ENCODE results near the gene ESRRG.

ESRRG gene

DNA sequence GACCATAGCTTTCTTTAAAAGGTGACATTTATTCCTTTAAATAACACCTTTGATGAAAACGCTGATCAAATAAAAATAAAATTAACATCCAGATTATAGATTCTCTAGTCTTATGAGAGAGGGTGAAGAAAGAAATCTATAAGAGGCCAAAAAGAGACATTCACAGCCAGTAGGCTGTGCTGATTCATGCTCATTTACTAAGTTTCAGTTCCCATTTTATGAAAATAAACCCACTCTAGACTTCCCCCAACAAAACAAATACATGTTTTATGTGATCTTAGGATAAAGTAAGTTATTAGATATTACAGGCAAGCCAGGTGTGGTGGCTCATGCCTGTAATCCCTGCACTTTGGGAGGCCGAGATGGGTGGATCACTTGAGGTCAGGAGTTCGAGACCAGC, 21.1 kb downstream of the ESRRG start:
- no peak for DNase-seq

DNA sequence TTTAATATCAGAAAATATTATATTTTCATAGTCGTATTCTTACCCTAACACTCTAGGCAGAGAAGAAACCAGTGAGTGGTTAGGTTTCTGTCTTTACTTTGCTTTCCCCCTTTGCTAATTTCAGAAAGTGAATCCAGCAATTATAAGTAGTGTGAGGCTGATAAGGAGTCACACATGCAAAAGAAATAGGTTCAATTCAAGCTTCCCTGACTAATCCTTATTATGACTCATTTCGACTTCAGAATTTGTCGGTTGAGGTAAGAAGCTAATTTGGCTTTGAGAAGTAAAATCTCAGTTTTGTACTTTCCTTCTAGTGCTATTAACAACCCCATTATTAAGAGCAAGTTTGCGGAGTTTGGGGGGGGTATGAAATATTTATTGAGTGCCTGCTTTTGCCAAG, 22.4 kb downstream of the ESRRG start:
- DNase-seq = no peak

DNA sequence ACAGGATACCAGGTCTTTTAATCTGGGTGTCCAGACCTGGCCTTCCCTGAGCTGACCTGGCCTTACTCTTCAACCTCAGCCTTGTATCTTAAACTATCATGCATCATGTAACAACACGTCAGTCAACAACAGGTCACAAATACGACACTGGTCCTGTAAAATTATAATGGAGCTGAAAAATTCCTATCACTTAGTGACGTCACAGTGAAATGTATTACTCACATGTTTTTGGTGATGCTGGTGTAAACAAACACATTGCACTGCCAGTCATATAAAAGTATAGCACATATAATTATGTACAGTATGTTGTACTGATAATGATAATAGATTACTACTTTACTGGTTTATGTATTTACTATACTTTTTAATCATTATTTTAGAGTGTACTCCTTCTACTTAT, 31.5 kb downstream of the ESRRG start:
- DNase-seq = no peak

DNA sequence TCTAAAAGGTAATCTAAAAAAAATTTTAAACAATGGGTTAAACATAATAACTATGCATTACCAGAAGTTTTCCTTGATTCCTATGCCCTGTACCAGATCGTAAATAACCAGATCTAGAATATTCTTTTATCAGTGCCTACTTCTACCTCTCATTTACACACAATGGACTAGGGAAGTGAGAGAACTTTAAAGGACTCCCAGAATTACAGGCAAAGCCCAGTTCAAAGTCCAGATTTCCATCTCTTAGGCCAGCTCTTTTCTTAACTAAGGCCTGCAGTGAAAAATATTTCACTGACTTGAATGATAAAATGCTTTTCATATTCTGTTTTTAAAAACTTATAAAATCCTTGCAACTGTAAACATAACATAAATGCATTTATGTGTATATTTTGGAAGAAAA, 32.6 kb downstream of the ESRRG start:
- DNase-seq = no peak

DNA sequence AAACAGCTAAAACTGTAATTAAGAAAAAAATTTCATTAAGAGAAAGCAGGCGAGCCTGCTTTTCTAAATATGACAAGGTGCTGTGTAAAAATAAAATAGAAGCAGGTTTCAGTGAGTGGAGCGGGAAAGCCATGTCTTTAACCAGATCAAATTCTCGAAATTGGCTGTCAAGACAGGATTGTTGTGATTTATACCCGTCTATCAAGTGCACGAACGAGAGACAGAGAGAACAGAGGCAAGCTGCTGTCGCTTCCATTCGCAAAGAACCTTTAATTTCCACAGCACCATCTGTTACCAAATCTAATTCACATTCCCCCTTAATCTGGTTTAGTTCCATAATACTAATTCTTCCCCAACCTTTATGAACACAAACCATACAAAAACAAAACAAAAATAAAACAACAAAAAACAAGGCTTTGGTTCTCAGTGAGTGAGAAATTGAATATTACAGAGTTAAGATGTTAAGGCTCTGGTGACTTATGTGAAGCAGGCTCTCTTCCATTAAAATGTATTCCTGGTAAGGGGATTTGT, 35.0 kb downstream of the ESRRG start:
- DNase-seq = no peak

DNA sequence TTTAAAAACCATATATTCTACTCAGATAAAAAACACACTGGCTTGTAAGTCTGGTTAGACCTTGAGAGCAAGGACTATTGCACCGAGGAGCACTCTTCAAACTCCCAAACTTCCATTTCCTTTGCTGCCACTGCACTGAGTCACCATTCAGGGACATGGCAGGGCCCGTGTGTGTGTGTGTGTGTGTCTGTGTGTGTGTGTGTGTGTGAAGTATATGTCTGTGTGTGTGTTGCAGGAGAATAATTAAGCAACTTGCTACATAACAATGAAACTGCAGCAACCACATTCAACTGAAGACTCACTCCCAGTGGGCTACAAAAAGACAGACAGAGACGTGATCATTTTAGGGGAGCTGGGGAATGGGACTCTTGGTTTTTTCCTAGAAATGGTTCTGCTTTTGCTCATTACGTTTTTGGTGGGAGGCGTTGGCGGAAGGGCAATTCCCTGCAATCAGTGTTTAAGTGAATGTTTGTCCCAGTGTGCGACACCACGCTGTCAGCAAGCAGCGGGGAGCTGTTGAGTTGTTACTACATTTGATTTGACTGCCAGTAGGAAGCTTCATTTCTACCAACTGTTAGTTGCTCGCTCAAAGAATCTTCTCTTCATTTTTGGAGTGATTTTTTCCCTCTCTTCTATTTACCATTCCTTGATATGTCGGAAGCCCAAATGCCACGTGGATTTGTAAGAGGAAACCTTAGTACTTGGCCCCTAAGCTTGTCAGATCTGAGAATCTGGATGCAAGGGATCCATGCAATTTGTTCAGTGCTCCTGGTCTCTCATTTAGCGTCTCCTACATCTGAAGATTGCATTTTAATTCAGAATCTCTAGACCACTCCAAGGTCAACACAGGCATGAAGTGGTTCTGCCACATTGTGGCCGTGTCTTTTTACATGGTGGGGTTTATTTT, 36.1 kb downstream of the ESRRG start:
- DNase-seq = no peak

DNA sequence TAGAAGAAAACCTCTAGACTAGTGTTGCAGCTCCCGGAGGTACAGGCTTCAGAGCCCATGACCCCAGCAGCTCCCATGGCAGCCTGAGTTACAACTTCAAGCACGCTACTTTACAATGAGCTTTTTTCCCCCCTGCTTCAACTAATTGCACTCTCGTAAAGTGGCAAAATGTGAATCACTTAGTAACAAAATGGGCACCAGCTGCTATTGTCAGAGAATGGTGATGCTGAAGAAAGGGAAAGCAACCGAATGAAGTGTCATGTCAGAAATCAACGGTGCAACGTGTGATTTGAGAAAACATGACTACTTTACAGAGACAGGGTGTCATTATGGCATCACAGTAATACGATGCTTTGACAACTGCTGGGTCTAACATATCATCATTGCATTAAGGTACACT, 40.5 kb downstream of the ESRRG start:
- DNase-seq = no peak

DNA sequence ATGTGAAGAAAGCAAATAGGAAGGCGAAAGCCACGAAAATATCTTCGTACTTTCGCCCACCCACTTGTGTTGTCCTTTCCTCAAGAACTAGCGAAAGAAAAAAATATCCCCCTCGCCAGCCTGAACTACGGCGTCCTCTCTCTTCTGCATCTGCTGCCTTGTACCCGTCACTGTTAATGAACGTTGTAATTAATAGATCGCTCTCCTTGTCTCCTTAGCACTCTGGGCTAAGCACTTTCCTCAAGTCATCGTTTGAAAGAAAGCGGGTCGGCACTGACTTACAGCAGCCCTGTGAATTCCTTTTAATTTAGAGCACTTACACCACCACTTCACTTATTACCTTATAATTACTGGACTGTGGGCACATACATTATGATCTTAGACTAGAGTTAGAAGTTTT, 44.1 kb downstream of the ESRRG start:
- no peak for DNase-seq

DNA sequence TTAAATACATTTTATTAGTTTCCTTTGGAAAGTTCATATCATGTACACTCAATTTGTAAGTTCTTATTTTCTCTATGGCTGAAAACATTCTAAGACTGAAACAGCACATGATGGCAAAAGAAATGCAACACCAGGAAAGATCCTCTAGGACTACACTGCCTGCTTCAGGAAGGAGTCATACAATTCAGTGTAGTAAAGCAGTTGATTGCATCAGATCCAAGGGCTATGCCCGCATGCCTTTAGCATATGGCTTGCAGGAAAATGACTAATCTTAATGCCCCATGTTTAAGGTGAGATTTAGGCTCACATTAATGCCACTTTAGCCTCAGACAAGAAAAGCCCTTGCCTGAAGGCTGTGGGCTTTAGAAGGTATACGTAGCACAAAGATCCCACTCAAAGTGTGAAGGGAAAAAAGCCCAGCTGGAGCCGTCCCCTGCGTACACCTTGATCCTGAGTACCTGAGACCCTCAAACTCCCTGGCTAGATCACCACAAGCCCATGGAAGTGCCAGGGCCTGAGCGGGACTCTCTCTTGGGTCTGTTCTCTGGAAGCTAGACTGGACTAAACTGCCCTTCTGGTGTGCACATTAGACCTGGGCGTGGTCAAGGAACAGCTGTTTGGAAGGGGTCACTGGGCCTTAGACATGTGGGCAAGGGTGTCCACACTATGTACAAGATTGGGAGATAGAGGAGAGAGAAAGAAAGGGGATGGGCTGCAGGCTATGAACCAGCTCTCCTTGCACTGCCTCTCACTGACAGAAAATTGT, 52.9 kb downstream of the ESRRG start:
- DNase-seq = no peak

DNA sequence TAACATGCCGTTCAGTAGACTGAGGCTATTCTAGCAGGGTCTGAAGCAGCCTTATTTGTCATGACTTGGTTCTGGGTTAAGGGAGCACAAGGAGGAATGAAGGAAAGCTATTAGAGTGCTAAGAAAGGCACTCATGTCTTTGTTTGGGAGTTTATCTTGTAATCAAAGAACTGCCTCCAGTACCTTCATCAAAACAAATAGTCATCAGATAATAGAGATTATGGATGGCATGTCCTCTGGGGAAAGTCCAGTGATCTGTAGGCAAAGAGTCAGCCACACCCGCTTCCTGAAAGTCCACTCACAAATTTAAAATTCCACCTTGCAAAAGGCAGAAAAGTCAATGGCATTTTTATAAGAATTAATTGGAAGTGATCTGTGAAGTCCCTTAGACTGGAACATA, 56.8 kb downstream of the ESRRG start:
- no peak for DNase-seq

DNA sequence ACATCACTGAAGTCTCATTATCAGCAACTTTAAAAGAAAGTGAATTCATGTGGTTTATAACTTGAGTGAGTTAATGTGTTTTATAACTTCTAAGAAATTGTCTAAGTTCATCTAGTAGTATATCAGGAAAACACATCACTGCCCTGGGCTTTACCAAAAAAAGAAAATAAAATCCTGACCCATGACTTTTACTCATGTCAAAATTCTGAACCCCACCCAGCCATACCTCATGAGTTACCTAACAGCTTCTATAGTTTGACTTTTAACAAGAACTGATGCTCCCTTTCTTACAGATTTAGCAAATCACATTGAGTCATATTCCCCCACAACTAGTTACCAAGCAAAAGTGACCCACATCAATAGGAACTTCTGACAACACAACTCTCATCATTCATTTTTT, 57.4 kb downstream of the ESRRG start:
- no peak for DNase-seq

DNA sequence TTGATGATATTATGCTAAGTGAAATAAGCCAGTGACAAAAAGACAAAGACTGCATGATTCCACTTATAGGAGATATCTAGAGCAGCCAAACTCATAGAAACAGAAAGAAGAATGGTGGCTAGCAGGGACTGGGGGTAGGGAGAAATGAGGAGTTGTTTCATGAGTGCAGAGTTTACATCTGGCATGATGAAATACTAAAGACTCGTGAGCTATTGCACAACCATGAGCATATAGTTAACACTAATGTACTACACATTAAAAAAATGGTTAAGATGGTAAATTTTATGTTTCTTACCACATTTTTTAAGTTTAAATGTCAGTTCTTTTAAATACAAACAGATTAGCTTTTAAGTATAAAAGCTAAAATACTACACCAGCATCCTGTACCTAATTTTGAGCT, 57.8 kb downstream of the ESRRG start:
- DNase-seq = no peak

DNA sequence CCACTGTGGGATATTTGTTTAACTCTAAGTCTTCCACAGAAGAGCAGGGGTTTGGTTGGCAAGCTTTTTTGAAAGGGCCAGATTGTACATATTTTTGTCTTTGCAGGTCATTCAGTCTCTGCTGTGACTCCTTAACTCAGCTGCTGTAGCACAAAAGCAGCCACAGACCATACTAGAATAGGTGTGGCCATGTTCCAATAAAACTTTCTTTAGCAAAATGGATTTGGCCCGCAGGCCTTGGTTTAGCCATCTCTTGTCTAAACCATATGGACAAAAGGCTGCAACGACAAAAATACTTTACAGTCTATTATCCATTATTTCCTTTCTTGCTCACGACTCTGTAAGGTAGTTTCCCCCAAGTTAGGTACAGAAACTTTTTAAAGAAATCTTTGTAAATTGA, 60.5 kb downstream of the ESRRG start:
- DNase-seq = no peak

DNA sequence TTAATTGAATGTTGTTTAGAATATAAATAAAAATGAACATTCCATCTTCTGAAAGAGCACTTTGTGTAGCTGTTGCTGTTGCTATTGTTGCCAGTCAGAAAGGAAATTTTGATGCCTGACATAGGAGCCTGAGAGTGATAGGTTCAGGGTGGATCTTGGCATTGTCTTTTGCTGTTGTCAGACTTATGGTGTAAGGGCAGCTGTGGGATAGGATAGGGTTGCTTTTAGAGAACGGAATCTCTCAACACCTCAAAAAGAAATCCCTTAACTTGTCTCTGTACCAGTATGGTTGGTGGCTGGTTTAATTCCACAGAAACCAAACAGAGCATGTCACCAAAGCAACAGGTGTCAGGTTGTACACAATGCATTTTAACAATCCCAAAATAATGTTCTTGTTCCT, 62.7 kb downstream of the ESRRG start:
- DNase-seq = no peak

DNA sequence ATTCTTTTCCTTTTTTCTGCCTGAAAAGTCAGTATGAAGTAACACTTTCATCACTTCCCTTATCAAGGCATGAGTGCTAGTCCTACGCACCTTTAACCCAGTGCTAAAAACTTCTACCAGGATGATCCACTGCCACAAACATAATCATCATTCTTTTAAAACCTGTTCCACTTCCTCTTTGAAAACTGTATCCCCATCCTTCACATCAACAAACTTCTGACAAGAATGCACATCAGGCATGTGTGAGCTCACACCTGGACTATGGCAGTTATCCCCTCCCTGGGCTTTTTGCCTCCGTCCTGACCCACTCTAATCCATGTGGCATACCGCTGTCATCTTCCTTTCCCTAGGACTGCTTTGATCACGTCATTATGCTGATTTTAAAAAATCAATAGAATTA, 70.2 kb downstream of the ESRRG start:
- DNase-seq = no peak

DNA sequence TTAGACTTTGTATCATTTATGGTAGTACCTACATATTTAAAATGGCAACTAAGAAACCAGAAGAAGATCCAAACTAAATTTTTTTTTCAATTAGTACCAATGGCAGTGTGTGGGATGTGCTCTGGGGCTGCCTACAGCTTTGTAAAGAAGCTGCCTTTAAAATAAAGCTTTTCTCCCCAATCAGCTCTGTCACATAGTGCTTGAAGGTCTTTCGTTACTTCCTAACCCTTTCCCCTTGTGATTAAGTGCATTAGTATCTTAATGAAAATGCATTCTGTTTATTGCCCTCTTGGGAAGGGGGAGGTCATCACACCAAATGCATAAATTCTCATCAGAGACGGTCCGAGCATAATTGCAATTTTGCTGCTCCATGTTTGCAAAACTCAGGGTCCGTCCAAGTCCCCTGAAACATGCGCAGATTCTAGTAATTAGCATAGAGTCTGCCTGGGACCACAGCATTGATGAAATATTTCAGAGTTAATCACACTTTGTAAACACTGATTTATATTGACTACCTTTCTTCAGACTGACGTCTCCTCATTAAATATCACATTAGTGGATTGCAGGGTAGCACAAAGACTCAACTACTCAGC, 71.3 kb downstream of the ESRRG start:
- DNase-seq = no peak

DNA sequence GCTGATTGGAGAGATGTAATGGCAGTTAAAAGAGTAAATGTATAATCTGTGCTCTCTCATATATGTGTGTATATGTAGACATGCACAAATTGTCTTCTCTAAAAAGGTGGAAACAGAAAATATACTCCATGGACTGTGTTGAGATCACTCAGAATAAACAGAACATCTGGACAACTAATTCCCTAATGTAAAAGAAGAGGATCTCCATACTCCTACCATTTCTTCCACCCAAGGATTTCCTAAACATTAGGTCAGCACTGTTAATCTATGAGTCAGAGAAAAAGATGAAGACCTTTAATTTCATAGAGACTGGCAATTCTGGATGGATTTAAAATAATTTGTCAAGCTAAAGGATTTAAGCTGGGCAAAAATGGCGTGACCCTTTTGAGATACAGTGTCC, 80.1 kb downstream of the ESRRG start:
- no peak for DNase-seq

DNA sequence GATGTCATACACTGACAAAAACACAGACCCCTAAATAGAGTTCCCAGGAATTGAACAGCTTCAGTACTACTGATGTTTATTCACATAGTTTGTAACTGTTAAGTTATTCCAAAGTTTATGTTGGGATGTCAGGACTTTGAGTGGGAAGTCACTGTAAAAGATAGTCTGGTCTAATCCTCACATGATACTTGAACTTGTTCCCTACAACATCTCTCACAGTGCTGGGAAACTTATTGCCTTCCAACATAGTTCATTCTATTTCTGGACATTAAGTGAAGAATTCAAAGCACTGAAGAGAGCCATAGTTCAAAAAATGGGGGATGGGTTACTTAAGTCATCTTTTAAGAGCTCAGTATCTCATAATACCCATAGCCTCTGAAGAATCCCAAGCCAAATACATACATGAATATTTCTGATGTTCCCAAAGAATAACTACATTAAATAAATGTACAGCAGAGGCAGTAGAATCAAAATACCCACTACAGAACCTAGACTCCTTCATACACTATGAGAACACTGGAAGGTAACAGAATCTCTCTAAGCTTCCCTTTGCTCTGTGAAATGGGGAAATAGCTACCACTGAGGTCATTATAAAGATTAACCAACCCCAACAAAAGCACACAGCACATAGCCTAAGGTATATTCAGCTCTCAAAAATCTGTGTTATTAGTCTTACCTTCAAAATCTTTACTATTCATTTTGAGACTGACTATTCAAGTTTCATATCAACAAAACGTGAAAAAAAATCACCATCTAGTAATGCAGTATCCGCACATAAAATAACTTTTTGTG, 81.4 kb downstream of the ESRRG start:
- DNase-seq = no peak

DNA sequence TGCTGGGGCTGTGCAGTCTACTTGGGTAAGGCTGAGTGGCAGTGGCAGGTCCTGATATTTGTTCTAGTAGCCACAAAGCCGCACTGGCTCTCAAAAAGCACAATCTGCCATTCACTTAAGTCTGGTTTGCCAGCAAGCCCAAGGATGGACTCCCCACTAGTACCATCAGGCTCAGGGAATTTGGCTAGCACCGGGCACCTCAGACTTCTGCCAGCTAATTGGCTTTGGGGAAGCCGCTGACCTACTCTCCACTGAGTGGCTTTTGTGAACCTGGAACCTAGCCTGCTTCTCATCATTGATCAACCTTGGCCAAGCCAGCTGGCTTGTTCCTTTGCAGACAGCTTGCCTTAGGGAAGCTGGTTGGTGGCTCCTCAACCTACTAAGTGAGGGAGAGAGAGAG, 83.1 kb downstream of the ESRRG start:
- DNase-seq = no peak

DNA sequence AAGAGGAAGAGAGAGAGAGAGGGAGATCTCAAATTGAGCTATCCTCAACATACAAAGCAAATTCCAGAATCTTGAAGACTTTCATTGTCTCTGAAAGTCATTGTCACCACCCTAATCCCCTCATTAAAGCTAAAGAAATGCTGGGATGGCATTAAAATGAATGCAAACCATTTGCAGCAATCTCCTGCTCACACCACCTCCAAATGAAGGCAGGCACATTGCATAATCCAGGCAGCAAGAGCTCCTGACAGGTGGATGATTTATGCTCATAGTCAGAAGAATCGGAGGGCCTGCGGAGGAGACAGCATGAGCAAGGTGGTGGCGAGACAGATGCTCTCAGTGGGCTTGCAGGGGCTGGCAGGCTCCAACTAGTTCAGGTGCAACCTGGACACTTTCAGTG, 90.2 kb downstream of the ESRRG start:
- DNase-seq = no peak

DNA sequence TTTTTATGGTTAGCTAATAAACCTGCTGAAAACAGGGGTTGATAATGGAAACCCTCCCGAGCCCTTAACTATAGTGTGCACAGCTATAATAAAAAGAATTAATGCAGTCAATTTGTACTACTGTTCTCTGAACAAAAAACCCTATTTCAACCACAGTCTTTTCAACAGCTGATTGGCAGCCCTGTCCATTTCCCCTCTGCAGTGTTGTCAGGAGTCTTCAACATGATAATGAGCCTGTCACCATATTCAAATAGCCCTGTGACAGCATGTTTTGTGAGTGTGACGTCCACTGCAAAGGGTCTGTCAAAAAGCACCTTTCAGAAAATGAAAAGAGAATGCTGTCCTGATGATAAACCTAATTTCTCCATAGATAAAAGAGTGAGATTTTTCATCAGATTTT, 92.7 kb downstream of the ESRRG start:
- DNase-seq = no peak

DNA sequence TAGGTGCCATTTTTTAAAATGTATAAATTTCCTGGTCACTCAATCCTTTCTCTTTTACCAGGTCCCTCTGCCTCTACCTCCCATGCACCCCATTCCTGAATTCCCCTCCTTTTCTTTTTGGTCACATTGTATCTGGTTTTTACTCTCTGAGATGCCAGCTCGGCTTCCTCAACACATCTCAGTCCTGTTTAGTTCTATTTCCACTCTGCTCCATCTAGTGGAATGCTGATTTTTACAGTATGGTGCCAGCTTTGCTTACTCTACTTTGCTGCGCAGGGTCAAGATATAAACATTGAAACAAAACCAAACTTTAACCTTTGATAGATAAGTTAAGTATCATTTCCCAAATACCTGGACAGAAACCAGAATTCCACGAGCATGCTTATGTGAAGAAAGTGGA, 96.0 kb downstream of the ESRRG start:
- no peak for DNase-seq

All from activated naive CD4-positive, alpha-beta T cell treated with anti-CD3 and anti-CD28 coated beads, Interleukin-2, amount 50 U/mL, for 16 hours (primary cell).